B cell (primary cell): ENCODE data around the gene PNPLA5.

Experiments used
- CTCF ChIP-seq: fragments of 200-600 bp; IDR thresholded peaks from one replicate; pipeline ENCODE4 v1.8.0; 2022; ENCODE audit warnings: antibody characterized with exemption, mild to moderate bottlenecking
- EZH2 ChIP-seq: IDR thresholded peaks from 2 replicates; pipeline ENCODE4 v1.6.1; 2012; ENCODE audit warnings: borderline replicate concordance, low read depth, mild to moderate bottlenecking, moderate library complexity, low read length; ENCODE audit not compliant: insufficient read depth, poor library complexity, severe bottlenecking

GRCh38 chr22:43867839-43868635 is 23.8 kb downstream of the PNPLA5 start:
- TF ChIP-seq CTCF, result no peak
- no peak for TF ChIP-seq EZH2
